Stimulated activated CD8-positive, alpha-beta memory T cell treated with anti-CD3 and anti-CD28 coated beads, Interleukin-7, amount 100 ng/mL, for 24 hours (primary cell): ENCODE data around the gene ANTXR1.

Experiments
- DNase-seq: peaks from one replicate; pipeline ENCODE4 v3.0.0-alpha.2; 2020; ENCODE audit warnings: low read depth

Gene ANTXR1

GRCh38 chr2:69007169-69007568 is 5.8 kb upstream of the ANTXR1 start:
- no peak for DNase-seq

- no peak for DNase-seq
These were observed 5.4 kb upstream of the ANTXR1 start for GRCh38 chr2:69007603-69008002.

GRCh38 chr2:69010437-69011194 is 2.4 kb upstream of the ANTXR1 start:
- no peak for DNase-seq

- no peak for DNase-seq
These were observed 1.3 kb upstream of the ANTXR1 start for GRCh38 chr2:69011611-69012157.

GRCh38 chr2:69012310-69013141 is 453 bp upstream of the ANTXR1 start:
- no peak for DNase-seq

GRCh38 chr2:69013840-69014821 is 1.2 kb downstream of the ANTXR1 start:
- DNase-seq, result no peak

GRCh38 chr2:69017080-69017479 is 4.1 kb downstream of the ANTXR1 start:
- DNase-seq, result no peak

GRCh38 chr2:69017835-69018234 is 4.9 kb downstream of the ANTXR1 start:
- DNase-seq, result no peak

- no peak for DNase-seq
These were observed 5.7 kb downstream of the ANTXR1 start for GRCh38 chr2:69018678-69019095.

GRCh38 chr2:69020496-69021426 is 7.8 kb downstream of the ANTXR1 start:
- no peak for DNase-seq

GRCh38 chr2:69021727-69022126 is 8.7 kb downstream of the ANTXR1 start:
- DNase-seq, result no peak

- DNase-seq, result no peak
These were observed 9.6 kb downstream of the ANTXR1 start for GRCh38 chr2:69022548-69022947.

- DNase-seq, result no peak
These were observed 10.3 kb downstream of the ANTXR1 start for GRCh38 chr2:69023236-69023635.

GRCh38 chr2:69026026-69026425 is 13.0 kb downstream of the ANTXR1 start:
- no peak for DNase-seq

GRCh38 chr2:69026691-69027459 is 13.9 kb downstream of the ANTXR1 start:
- no peak for DNase-seq

GRCh38 chr2:69030800-69031428 is 17.9 kb downstream of the ANTXR1 start:
- no peak for DNase-seq

- DNase-seq, result no peak
These were observed 18.5 kb downstream of the ANTXR1 start for GRCh38 chr2:69031466-69031865.

- no peak for DNase-seq
These were observed 19.4 kb downstream of the ANTXR1 start for GRCh38 chr2:69032336-69032735.

GRCh38 chr2:69033461-69034095 is 20.6 kb downstream of the ANTXR1 start:
- no peak for DNase-seq
